ENCODE measurements around the gene CWC25. TPM values are rescaled to one million over a fixed set of nuclear protein-coding genes. Genes with fewer than 3 reads are reported as not detected.

The CWC25 gene
- total and polyA plus RNA-seq, 9 of the 15 experiments (the other 6 are each of a cell fraction or from before 2014, with no cell fraction given) = 16.5 to 27.4 (median 23.0) TPM

DNA sequence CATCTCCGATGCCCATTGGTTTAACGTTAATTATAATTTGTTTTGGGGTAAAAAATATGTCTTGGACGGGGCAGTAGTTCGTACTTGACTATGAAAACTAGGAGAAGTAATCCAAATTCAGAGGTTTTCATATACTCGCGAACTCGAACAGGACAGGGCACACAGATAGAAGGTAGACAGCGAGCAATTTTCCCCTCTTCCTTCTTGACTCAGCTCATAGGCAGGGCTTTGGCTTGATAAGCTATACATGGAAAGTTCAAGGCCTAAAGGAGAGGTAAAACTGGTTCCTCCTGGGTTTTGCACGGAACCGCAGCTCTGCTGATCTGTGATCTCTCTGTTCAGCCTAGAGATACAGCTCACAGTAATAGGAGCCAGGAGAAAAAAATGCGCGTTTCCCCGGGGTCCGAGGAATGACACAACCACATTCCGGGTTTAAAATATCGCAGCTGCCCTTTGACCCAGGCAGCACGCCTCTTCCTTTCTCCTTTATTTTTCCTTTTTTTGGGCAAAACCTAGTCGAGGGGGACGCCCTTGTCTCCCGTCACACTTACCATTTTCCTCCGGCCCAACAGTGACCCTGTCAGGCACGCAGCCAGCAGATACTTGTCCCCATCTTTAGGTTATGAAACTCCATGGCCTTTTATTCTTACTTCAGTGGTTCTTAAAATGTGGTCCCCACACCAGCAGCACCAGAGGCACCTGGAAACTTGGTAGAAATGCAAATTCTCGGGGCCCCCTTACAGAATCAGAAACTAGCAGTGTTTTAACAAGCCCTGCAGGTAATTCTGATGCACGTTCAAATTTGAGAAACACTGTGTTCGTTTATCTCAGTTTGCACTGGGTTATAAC lies 43.1 kb upstream of the CWC25 start (continued):
- no peak for TF ChIP-seq ARHGAP35 (IDR thresholded peaks at IDR 0.05; ENCODE audit: partially characterized antibody)
- TF ChIP-seq GATAD2B (IDR thresholded peaks at IDR 0.05; ENCODE audit: borderline replicate concordance) = no peak
- peak; percentile 76 for TF ChIP-seq NR2C1 (IDR thresholded peaks at IDR 0.05)
- TF ChIP-seq NR2C1 (tag; IDR thresholded peaks at IDR 0.05) = peak; percentile 76
- no peak for TF ChIP-seq ADNP (tag; IDR thresholded peaks at IDR 0.05)
- TF ChIP-seq TRIM24 (IDR thresholded peaks at IDR 0.05) = no peak
- TF ChIP-seq ZBTB17 (CRISPR knock-in tag; IDR thresholded peaks at IDR 0.05) = no peak
- TF ChIP-seq NFXL1 (CRISPR knock-in tag; IDR thresholded peaks at IDR 0.05) = no peak
- TF ChIP-seq NFATC3 (IDR thresholded peaks at IDR 0.05) = no peak
- no peak for TF ChIP-seq PML (IDR thresholded peaks at IDR 0.05; ENCODE audit: low read length)
- no peak for TF ChIP-seq LEF1 (IDR thresholded peaks at IDR 0.05)
- TF ChIP-seq GATAD2A (IDR thresholded peaks at IDR 0.05) = no peak
- TF ChIP-seq ZNF584 (CRISPR knock-in tag; IDR thresholded peaks at IDR 0.05; ENCODE audit: low read depth) = no peak
- peak in 1 of 3 experiments; percentile 13 for TF ChIP-seq YY1 (IDR thresholded peaks at IDR 0.05; ENCODE audit: borderline replicate concordance in 1 of 3, control insufficient read depth in 1 of 3, extremely low read depth in 1 of 3, insufficient read depth in 3 of 3, insufficient read length in 1 of 3, insufficient replicate concordance in 2 of 3, low read depth in 1 of 3, low read length in 2 of 3)
- no peak for TF ChIP-seq ZNF212 (CRISPR knock-in tag; IDR thresholded peaks at IDR 0.05)
- TF ChIP-seq NR3C1 (CRISPR knock-in tag; IDR thresholded peaks at IDR 0.05) = no peak
- peak; percentile 95 for TF ChIP-seq CC2D1A (IDR thresholded peaks at IDR 0.05)
- TF ChIP-seq ZKSCAN8 (CRISPR knock-in tag; IDR thresholded peaks at IDR 0.05) = peak; percentile 54; the same call in 1 of the 2 replicates
- TF ChIP-seq POLR3A (IDR thresholded peaks at IDR 0.05; ENCODE audit: borderline replicate concordance, extremely low read depth, insufficient read depth, insufficient read length) = no peak
- TF ChIP-seq MYC (IDR thresholded peaks at IDR 0.05; ENCODE audit: low read depth, low read length) = no peak
- TF ChIP-seq MYC (CRISPR knock-in tag; IDR thresholded peaks at IDR 0.05; ENCODE audit: borderline replicate concordance, low read depth) = no peak
- peak; percentile 55 for TF ChIP-seq BRD9 (IDR thresholded peaks at IDR 0.05; ENCODE audit: low read depth, partially characterized antibody)
- TF ChIP-seq ZBTB5 (IDR thresholded peaks at IDR 0.05) = peak; percentile 92
- peak; percentile 72 for TF ChIP-seq ZNF384 (IDR thresholded peaks at IDR 0.05; ENCODE audit: low read depth, low read length)

Measured in K562 (cell line).